ENCODE measurements around the gene KRT1.

DNA sequence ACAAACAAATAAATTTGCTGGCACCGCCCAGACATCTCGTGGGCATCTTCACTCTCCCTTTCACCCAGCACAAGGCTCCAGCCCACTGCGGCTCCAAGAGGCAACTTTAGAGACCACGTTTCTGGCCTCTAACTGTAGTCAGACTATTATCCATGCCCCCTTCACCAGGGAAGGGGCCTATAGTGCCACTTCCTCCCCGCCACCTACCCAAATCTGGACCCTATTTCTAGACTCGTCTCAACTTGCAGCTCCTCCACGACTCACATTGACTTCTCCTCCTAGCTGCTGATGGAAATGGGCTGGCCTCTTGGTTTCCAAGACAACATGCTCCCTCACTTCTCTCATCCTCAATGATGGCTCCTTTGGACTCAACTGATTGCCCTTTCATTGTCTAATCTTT, 12.3 kb downstream of the KRT1 start:
- TF ChIP-seq SUZ12 (IDR thresholded peaks at IDR 0.05; ENCODE audit: extremely low read depth, insufficient read depth, insufficient read length) (no peak), ZNF274 (IDR thresholded peaks at IDR 0.05; ENCODE audit: low read depth, low read length) (no peak), YY1 (IDR thresholded peaks at IDR 0.05; ENCODE audit: insufficient read depth, insufficient read length) (no peak)
